ENCODE measurements around the gene MTA1.

- TF ChIP-seq CTCF (IDR thresholded peaks at IDR 0.05; ENCODE audit: low read depth, low read length, poor library complexity, severe bottlenecking), result no peak
- no peak for TF ChIP-seq EZH2phosphoT487 (IDR thresholded peaks at IDR 0.05; ENCODE audit: borderline replicate concordance, low read length)
Observed at GRCh38 chr14:105394714-105395537, 24.7 kb upstream of the MTA1 start.
